GM12878 (cell line): Measurements from ENCODE around the gene SLCO3A1. TPM values are rescaled to one million over a fixed set of nuclear protein-coding genes. Genes with fewer than 3 reads are reported as not detected.
"Not testable (repeated sequence)": the region's sequence is repeated elsewhere in the genome, so short reads cannot be mapped to it uniquely, and the experiment has no call there.

Experiments used
- ATAC-seq: fragments of 200-7000 bp; cut with Tn5 transposase; 3 replicates; pipeline ENCODE4 v1.9.1; 2020; ENCODE audit warnings: mild to moderate bottlenecking, moderate library complexity
- BruUV-seq: library from RNA; stranded (reverse); fragments of 400-500 nt; replicated peaks from 2 replicates; lab custom pipeline; 2021; lab: Mats Ljungman, UMichigan
- CTCF ChIA-PET: fragments of 300-600 bp; sonication (Branson Sonifier 250); formaldehyde crosslinking; extraction: SDS; loops from one replicate; lab custom pipeline; 2021; ENCODE audit warnings: inconsistent platforms; lab: Yijun Ruan, JAX
- POLR2A ChIA-PET: fragments of 350-600 bp; formaldehyde crosslinking; extraction: SDS; loops from one replicate; lab custom pipeline; 2021; ENCODE audit warnings: inconsistent platforms; lab: Charles Lee
- RAD21 ChIA-PET: fragments of 300-600 bp; sonication (Branson Sonifier 250); formaldehyde crosslinking; loops from one replicate; lab custom pipeline; 2023; ENCODE audit warnings: antibody characterized with exemption; ENCODE audit not compliant: unreplicated experiment; lab: Charles Lee
- SMC1A ChIA-PET: fragments of 300-600 bp; sonication (Branson Sonifier 250); formaldehyde crosslinking; loops from one replicate; lab custom pipeline; 2023; ENCODE audit not compliant: unreplicated experiment, uncharacterized antibody; lab: Charles Lee
- DNase-seq: peaks from one replicate; pipeline ENCODE4 v3.0.0-alpha.2; 2011; ENCODE audit warnings: low read depth, low spot score
- FAIRE-seq: peaks from 3 replicates; lab custom pipeline; 2011; peaks lifted over from hg19 to GRCh38; lab: Jason Lieb, UNC
- H2AFZ ChIP-seq: 2 replicates; pipeline ENCODE4 v1.6.0; 2011; ENCODE audit warnings: low read depth, low read length, control low read depth; ENCODE audit not compliant: control insufficient read depth
- H3K27ac ChIP-seq: 2 replicates; pipeline ENCODE4 v1.5.1; 2011; ENCODE audit warnings: control low read depth; ENCODE audit not compliant: control insufficient read depth, insufficient read depth
- H3K27me3 ChIP-seq, 2 experiments: replicated peaks in 1 of 2; 2 replicates each; pipeline versions ENCODE4 v1.6.0 to v1.6.1; 2011; ENCODE audit warnings: low read length in 1 of 2; ENCODE audit not compliant: control insufficient read depth in 2 of 2, insufficient read depth in 2 of 2
- H3K36me3 ChIP-seq, 2 experiments: 2 replicates each; pipeline ENCODE4 v1.5.1; 2011; ENCODE audit warnings: low read length in 1 of 2; ENCODE audit not compliant: control insufficient read depth in 2 of 2, insufficient read depth in 2 of 2
- H3K4me1 ChIP-seq: 2 replicates; pipeline ENCODE4 v1.6.1; 2011; ENCODE audit warnings: mild to moderate bottlenecking, low read length, moderate library complexity, mixed read lengths; ENCODE audit not compliant: control insufficient read depth, insufficient read depth
- H3K4me2 ChIP-seq: 2 replicates; pipeline ENCODE4 v1.6.0; 2011; ENCODE audit warnings: control low read depth; ENCODE audit not compliant: control insufficient read depth, insufficient read depth
- H3K4me3 ChIP-seq: fragments of 200-600 bp; sonication (generic); 2 replicates; pipeline ENCODE4 v1.5.1; 2016
- H3K79me2 ChIP-seq: 2 replicates; pipeline ENCODE4 v1.6.0; 2011; ENCODE audit warnings: low read length; ENCODE audit not compliant: control insufficient read depth, insufficient read depth
- H3K9ac ChIP-seq: 2 replicates; pipeline ENCODE4 v1.8.0; 2011; ENCODE audit warnings: low read length, control low read depth, mixed read lengths; ENCODE audit not compliant: control insufficient read depth, insufficient read depth
- H3K9me3 ChIP-seq: replicated peaks from 3 replicates; pipeline ENCODE4 v1.5.1; 2011; ENCODE audit warnings: mild to moderate bottlenecking, low read length; ENCODE audit not compliant: control insufficient read depth, insufficient read depth
- H4K20me1 ChIP-seq: 2 replicates; pipeline ENCODE4 v1.6.0; 2011; ENCODE audit not compliant: control insufficient read depth, insufficient read depth
- CBFB ChIP-seq: IDR thresholded peaks from 2 replicates; pipeline ENCODE4 v1.6.1; 2016; ENCODE audit warnings: antibody characterized with exemption, low read depth
- SMC3 ChIP-seq: IDR thresholded peaks from 2 replicates; pipeline ENCODE4 v1.6.1; 2011; ENCODE audit warnings: low read length, improper control_type of control experiment, borderline replicate concordance
- WGBS: methylation state at CpG from one replicate; pipeline ENCODE4 v1.1.6; 2016; ENCODE audit warnings: low lambda C conversion rate; ENCODE audit not compliant: insufficient replicate concordance, insufficient coverage; ENCODE audit errors: missing lambda C conversion rate; 5-methylcytosine and 5-hydroxymethylcytosine counted together
- in situ Hi-C: fragments of 300-500 bp; cut with MboI; formaldehyde crosslinking; loops from 9 replicates; pipeline ENCODE4 v1.14.3; 2018; ENCODE audit warnings: mixed read lengths
- intact Hi-C: fragments of 100-400 bp; cut with micrococcal nuclease; formaldehyde crosslinking; loops from one replicate; pipeline ENCODE4 v1.14.2; 2022; ENCODE audit not compliant: unreplicated experiment
- polyA plus RNA-seq, 11 experiments: library from polyadenylated mRNA; depleted of rRNA in 4 of 11; unstranded in 6 of 11; stranded (reverse) in 5 of 11; fragments of >200 nt; fragmentation: Nextera tagmentation in 4 of 11; fragmentation: Illumina TruSeq in 1 of 11; extraction: Ambion mirVana in 4 of 11; extraction: Trizol in 1 of 11; gene quantifications; 1 replicate in 1 of 11; 2 replicates in 10 of 11; pipeline versions ENCODE4 v1.2.1 to v1.2.3, GENCODE V29; 2011 to 2016; ENCODE audit warnings: inconsistent platforms in 2 of 11, missing spikeins in 2 of 11, low read depth in 1 of 11
- total RNA-seq, 4 experiments: library from RNA; depleted of rRNA in 3 of 4; stranded (reverse); fragments of >200 nt in 3 of 4; fragmentation: Illumina TruSeq in 1 of 4; extraction: Trizol in 1 of 4; gene quantifications; 2 replicates each; pipeline versions ENCODE4 v1.2.1 to v1.2.3, GENCODE V29; 2013 to 2021
- TF ChIP-seq, protein P1 (sequence below), 3 experiments: IDR thresholded peaks in 2 of 3; conservative IDR thresholded peaks in 1 of 3; 2 replicates each; pipeline ENCODE4 v1.5.1; 2011; ENCODE audit warnings: low read depth in 3 of 3, low read length in 3 of 3, mild to moderate bottlenecking in 3 of 3, control low read depth in 2 of 3, moderate library complexity in 2 of 3, inconsistent platforms in 1 of 3, mixed read lengths in 1 of 3; ENCODE audit not compliant: control insufficient read depth in 2 of 3, insufficient read depth in 1 of 3; ENCODE audit errors: extremely low read depth in 1 of 3

Gene SLCO3A1
- total and polyA plus RNA-seq, 10 of the 15 experiments (the other 5 are each of a cell fraction or from before 2014, with no cell fraction given), result 0.05 to 5.9 (median 0.31) TPM

DNA sequence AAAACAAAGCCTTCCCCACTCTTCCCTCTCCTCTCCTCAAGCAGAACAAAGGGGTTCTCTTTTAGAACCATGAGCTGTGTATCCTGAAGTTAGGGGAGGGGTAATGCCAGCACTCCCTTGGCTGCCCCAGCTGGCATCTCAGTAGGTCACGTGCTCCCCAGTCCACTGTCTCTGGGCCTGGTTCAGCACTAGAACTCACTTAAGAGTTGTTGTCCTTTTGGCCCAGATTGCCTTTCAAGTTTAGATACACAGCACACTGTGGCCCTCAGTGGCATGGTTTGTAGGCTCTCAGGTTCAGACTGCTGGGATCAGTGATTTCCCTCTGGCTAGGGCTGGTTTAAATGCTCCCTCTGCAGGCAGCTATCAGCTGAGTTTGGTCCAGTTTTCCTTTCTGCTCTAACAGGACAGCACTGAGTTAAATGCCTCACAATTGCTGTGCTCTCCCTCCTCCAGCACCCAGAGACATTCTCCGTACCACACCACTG is 351.8 kb downstream of the SLCO3A1 start:
- in situ Hi-C loops, result no loop called here

DNA sequence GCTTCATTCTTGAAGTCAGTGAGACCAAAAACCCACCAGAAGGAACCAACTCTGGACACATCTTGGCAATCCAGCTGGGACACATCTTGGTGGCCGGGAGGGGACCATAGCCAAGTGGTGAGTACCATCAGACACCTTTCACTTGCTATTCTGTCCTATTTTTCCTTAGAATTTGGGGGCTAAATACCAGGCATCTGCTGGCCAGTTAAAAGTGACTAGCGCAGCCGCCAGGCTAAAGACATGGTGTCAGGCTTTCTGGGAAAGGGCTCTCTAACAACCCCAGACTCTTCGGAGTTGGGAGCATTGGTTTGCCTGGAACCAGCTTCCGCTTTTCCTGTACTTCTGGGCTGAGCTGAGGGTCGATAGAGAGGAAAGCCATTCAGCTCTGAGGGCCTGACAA is 354.1 kb downstream of the SLCO3A1 start:
- in situ Hi-C loops, H3K9ac ChIP-seq, H4K20me1 ChIP-seq, CTCF ChIA-PET, H3K9me3 ChIP-seq, RAD21 ChIA-PET, POLR2A ChIA-PET, H3K36me3 ChIP-seq, H3K4me2 ChIP-seq, FAIRE-seq, DNase-seq, ATAC-seq, BruUV-seq, intact Hi-C loops, H3K4me1 ChIP-seq, H3K27ac ChIP-seq, H3K79me2 ChIP-seq, H3K27me3 ChIP-seq, H3K4me3 ChIP-seq, H2AFZ ChIP-seq, SMC1A ChIA-PET: not testable (repeated sequence)
- 0% methylated on average over 6 of the region's 6 CpGs for WGBS

More for the DNA sequence above, 351.8 kb downstream of the SLCO3A1 start:
- no peak for DNase-seq
- no peak for FAIRE-seq
- Histone ChIP-seq H3K4me3 (no peak overlapping the region), H2AFZ (no peak overlapping the region), H3K36me3 (no peaks in the 10 kb centered on the region), H3K27ac (no peak overlapping the region), H4K20me1 (no peaks in the 10 kb centered on the region), H3K79me2 (no peaks in the 10 kb centered on the region), H3K4me2 (no peak overlapping the region), H3K4me1 (no peaks in the 10 kb centered on the region)
- intact Hi-C loops, result no loop called here
- POLR2A ChIA-PET, result no interaction called here
- BruUV-seq, result no TSS peak
- WGBS, result 24% methylated on average over 2 of the region's 2 CpGs
- SMC1A ChIA-PET, result interaction anchor here (0.9 kb wide), 1 partner anchor 106 kb away, joined by 4 read pairs; no protein-coding TSS in a partner anchor
- CTCF ChIA-PET, result no interaction called here
- TF ChIP-seq, protein P1, sequence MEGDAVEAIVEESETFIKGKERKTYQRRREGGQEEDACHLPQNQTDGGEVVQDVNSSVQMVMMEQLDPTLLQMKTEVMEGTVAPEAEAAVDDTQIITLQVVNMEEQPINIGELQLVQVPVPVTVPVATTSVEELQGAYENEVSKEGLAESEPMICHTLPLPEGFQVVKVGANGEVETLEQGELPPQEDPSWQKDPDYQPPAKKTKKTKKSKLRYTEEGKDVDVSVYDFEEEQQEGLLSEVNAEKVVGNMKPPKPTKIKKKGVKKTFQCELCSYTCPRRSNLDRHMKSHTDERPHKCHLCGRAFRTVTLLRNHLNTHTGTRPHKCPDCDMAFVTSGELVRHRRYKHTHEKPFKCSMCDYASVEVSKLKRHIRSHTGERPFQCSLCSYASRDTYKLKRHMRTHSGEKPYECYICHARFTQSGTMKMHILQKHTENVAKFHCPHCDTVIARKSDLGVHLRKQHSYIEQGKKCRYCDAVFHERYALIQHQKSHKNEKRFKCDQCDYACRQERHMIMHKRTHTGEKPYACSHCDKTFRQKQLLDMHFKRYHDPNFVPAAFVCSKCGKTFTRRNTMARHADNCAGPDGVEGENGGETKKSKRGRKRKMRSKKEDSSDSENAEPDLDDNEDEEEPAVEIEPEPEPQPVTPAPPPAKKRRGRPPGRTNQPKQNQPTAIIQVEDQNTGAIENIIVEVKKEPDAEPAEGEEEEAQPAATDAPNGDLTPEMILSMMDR (IDR thresholded peaks at IDR 0.05 in 2 of 3, conservative IDR thresholded peaks at IDR 0.05 in 1 of 3; ENCODE audit: control insufficient read depth in 2 of 3, extremely low read depth in 1 of 3, insufficient read depth in 1 of 3, low read depth in 3 of 3, low read length in 3 of 3), result peak; percentile 5 to 16 (median 12); a peak in 2 of 6 replicates
- TF ChIP-seq CBFB (no peak), SMC3 (peak; percentile 12; the same call in 1 of the 2 replicates)
- TF ChIP-seq, all 136 proteins: peak for 2
- no peak for ATAC-seq
- no peak overlapping the region for H3K9ac ChIP-seq
- no peaks in the 10 kb centered on the region; the same call in 2 of the 3 replicates for H3K9me3 ChIP-seq
- no peaks in the 10 kb centered on the region for H3K27me3 ChIP-seq
- RAD21 ChIA-PET, result interaction anchor here (1.6 kb wide), 1 partner anchor 108 kb away, joined by 4 read pairs; no protein-coding TSS in a partner anchor
